SIG-M5 treated with dmso at 0.1 percent for 504 hours (cell line): ENCODE results near the gene NBAS.

ENCODE experiments used
- DNase-seq: peaks from one replicate; lab custom pipeline; 2025; ENCODE audit not compliant: unreplicated experiment; lab: John Stamatoyannopoulos, UW

The NBAS gene

DNA sequence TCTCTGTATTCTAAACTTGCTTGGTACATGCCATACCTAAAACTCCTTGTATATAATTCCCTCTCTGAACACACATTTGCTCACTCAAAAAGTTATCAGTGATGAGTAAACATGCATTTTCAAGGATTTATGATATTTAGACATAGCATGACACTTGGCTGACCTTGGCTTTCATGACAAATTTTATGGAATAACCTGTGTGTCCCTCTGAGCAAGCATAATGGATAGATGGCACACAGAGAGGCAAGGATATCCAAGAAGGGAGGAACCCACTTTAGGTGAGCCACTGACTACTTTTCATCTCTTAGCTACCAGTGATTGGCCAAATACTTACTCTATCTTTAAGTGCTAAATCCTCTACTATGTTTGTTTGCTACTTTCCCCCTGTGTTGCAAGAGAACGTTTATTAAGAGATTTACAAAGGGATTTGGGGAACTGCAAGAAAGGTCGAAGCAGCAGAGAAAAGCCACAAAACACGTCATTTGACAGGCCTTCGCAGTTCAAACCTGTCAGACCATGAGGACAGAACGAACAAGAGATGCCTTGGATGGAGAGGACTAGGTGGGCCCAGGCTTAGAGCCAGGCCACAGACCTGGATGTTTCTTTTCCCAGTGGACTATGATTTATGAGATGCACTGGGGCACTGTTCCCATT is 379.9 kb downstream of the NBAS start:
- DNase-seq: no peak

DNA sequence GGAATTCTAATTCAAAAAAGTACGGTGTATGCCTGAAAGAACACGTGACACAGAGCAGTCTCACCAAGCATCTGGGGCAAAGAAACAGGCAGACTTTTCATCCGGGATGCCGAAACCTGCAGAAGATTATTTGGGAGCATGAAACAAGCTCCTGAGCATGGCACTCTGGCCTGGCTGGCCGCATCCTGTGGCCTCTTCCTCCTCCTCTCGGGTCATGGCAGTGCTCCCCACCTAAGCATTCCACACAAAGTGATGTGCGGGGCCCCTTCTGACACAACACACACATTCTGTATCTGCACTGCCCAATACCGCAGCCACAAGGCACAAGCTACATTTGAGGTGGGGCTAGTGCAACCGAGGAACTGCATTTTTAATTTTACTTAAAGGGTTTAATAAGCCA is 380.8 kb downstream of the NBAS start:
- no peak for DNase-seq

DNA sequence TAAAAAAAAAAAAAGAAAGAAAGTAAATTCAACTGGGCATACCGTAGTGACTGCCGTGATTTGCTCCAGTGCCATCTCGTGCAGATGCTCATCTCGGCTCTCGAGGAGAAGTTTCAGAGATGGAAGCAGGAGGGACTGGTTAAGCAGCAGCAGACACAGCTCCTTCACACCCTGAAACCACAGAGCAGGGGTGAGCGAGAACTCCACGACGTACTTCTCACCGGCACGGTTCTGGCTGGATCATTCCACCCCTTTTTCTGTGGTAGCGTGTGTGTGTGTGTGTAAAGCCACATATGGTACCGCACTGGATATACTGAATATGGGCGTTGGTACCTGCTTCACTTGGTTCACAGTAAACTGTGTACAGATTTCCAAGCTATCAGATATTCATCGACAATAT is 382.2 kb downstream of the NBAS start:
- DNase-seq: no peak

DNA sequence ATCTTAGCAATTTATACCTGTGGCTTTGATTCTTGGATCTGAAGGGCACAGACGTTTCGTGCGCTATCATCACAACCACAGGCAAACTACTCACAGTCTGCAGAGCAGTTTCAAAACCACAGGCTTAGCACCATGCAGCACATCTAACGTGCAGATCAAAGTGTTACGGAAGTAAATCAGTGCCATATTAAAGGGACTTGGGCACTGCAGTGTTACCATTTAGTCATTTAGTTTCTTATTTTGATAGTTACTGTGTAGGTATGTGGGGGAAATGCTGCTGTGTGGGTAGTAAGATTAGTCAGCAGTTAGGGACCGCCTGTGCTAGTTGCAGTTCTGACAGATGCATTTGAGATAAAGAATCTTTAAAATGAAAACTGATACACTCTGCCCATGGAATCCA is 384.0 kb downstream of the NBAS start:
- no peak for DNase-seq

DNA sequence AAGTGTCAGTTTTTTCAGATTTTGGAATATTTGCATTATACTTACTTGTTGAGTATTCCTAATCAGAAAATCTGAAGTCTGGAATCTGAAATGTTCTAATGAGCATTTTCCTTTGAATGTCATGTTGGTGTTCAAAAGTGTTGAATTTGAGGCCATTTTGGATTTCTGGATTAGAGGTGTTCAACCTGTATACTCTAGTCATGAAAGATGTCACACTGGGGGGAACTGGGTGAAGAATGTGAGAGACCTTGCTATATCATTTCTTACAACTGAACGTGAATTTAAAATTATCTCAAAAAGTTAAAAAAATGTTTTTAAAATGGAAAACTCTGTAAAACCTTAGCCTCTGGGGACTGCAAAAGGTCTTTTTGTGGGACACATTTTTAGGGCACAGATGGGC is 384.5 kb downstream of the NBAS start:
- DNase-seq: no peak

DNA sequence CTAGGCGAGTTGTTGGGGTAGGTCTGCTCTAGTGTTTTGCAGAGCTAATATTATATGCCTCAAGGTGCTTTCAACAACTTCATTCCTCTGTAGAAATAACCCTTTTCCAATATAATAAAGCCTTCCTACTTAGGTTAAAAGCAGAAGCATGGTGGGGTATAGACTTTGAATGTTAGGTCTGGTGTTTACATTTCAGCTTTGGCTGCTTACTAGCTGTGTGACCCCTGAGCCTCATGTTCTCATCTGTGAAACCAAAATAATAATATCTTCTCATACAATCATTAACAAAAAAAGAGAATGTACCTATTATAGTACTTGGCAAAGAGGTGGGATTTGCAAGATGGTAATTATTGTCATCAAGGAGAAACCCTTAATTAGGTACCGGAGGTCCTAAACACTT is 386.6 kb downstream of the NBAS start:
- DNase-seq: no peak

DNA sequence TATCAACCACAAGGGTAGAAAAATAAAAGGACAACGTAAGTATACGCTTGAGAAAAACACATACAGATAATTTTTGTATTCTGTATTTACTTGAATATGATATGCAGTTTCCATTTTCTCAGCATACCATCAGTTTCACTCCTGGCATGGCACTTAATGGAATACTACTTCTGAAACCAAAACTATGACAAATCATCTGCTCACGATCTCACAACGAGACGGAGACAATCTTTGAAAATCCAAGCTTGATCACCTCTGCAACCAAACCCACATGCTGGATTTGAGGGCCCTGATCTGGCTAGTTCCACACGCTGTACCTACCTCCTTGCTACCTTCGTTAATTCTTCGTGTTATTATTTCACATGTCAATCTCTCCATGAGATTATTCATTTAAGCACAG is 387.6 kb downstream of the NBAS start:
- no peak for DNase-seq

DNA sequence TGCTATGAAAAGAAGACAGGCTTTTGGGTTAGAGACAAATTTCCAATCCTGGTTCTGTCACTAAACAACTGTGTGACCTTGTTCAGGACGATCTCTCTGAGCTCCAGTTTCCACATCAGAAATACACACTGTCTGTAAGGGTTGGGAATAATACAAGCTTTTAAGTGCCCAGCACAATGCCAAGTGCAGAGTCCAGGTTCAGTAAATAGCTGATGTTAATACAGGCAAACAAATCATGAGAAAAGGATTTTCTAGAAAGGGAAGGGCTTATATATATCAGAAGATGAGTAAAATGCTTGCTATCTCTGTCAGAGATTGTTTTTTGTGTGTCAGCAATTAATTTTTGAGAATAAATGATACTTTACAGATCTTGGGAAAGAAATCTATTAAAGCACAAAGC is 388.3 kb downstream of the NBAS start:
- no peak for DNase-seq

DNA sequence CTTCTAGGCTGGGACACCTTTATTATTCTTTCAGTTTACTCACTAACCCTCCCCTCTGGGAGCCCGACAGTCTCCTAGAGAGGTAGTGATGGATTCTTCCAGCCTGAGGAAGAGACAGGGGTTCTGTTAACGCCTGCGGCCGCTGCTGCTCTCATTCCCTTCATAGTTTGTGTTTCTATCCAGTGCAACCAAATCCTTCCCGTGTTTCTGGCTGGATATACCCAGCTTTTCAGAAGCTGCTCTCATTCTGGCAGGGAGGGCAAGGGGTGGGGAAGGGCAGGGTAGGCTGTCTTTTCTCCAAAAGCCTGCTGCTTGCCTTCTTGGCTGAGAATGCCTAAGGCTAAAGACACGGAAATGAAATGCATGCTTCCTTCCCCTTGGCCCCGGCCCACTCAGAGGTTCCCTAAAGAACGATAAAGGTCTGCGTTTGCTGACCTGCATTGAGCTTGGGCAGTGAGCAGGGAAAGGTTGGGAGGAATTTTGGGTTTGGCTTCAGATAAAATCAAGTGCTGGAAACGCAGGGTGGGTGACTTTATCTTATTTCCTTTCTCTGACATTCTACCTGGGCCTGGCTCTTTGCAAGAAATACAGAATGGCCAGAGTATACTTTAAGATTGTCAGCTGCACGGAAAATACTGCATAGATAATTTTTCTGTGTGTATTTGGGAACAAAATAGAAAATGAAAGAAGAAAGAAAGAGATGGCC is 390.9 kb downstream of the NBAS start:
- DNase-seq: no peak

DNA sequence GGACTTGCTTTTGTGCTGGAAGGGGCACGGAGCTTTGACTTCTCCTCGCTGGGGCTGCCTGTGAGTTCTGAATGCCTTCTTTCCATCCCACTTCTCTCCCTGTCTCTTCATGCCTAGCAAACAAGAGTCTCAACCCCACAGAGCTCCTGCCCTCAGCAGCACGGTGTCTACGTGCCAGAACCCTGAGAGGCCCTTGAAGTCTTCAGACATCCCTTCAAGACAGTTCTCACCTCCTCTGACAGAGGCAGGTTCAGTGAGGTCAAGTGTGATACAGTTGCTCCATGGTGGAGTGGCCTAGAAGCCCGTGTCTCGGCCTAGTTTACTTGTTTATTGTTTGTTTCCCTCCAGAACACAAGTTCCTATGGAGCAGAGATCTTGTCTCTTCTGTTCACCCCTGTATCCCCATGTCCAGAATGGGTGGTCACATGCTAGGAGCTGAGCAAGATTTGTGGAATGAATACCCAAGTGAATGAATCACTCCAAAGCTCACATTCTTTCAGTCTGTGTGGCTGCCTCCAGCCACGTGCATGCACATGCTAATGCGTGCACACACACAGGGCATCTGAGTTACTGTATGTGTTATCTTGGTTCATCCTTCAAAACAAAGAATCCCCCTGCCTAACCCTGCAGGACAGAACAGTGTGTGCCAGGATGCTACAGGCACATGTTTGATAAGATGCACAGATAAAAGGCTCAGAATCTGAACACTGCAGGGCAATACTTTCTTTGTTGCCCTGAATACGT is 391.6 kb downstream of the NBAS start:
- no peak for DNase-seq

DNA sequence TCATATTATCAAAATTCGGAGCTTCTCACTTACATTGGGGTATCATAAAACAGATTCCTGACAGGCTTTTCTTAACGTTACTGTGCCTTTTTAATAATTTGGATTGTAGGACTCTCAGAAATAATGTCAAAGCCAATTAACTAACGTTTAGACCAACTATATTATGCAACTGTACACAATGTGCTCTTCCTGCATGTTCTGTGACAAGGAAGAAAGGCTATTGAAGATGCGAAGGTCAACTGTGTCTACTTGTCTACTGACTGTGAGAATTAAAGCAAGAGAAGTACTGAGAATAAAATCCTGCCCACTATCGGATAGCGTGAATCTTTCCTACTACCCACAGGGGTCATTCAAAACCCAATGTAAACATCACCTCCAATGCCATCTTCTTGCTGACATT is 393.0 kb downstream of the NBAS start:
- DNase-seq: no peak

DNA sequence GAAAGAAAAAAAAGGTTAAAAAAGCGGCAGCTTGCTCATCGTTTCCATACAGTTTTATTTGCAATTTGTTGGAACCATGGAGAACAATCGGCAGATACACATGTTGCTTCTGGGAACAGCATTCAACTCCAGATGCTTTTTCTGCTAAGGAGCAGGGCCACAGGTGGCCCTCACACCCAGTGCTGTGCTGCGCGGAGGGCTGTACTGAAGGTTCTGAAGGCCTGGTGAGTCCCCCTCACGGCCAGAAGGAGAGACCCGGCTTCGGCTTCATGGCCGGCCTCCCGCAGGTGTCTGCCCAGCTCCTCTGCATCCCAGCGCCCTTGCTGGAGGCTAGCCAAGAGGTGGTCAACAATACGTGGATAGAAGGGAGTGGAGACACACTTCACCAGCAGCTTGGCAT is 394.3 kb downstream of the NBAS start:
- DNase-seq: no peak

DNA sequence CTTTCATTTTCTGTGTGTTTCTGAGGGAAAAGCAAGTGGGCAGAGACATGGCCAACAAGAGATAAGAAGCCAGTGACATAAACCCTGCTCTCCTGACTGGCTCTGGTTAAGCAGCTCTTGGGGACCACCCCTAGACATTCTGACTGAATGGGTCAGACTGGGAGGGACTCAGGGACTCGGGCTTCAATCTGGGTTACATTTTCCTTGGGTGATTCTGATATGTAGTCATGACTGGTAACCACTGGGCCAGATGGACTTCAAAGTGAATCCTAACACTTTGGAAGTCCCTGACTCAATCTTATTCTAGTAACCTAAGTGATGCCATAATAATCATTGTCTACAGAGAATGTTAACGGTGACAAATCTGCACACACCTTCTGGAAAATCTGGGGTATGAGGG is 397.8 kb downstream of the NBAS start:
- no peak for DNase-seq

DNA sequence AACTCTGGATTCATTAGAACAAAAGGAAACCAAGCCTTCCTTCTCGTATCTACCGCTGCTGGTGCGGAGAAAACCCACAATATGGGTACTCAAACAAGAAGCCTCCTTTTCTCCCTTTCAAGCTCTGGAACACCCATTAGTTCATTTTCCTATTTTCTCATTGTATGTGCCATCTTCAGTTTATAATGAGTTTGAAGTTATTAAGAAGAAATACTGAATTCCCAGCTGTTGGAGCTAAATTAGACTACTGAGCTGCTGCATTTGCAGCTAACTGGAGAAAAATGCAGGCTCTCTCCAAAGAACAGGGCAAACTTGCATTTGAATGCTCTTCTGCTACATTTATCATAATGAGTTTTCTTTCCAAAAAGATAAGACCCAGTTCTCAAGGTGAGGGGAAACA is 398.5 kb downstream of the NBAS start:
- DNase-seq: no peak

DNA sequence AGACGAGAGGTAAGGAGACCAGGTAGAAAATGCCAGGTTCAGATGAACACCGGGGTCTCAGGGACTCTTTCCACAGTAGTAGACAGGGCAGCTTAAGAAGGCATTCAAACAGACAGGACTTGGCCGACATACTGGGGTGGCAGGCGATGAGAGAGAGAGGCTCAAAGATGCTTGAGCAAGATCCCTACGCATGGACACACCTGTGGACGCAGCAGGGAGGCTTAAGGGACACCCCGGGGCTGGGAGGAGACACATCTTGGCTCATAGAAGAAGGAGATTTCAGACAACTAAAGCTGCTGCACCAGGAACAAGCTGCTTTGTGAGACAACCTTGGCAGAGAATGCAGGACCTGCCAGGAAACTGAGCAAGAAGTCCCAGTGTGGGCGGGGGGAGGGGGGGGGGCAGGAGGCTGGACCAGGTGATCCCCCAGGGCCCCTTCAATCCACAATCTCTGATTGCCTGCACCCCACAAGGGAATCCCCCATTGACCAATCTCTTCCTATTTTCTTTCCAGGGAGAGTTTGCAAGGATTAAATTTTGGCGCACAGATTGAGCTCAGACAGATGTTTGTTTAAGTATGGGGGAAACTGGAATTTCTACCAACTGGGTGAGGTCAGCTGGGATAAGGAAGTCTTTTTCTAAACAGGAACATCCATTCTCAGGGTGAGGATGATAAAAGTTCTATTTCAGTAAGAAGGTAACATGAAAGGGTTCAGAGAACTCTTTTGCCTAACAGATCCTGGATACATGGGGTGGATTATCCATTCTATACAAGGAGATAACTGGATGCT is 400.7 kb downstream of the NBAS start:
- no peak for DNase-seq

DNA sequence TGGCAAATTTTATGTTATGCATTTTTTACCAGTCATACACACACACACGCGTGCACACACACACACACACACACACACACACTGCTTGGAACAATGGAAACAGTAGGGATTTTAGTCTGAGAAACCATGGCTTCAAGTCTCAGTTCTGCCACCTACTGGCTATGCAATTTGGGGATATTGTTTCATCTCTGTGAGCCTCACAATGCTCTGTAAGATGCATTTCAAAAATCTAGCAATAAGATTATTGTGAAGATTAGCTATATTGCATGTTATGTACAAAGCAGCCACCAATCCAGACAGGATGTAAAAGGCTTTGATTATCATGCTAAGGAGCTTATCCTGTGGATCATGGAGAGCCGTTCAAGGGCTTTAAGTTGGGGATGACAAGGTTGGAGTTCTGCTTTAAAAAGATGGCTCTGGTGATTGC is 401.4 kb downstream of the NBAS start:
- peak; percentile 56 for DNase-seq

DNA sequence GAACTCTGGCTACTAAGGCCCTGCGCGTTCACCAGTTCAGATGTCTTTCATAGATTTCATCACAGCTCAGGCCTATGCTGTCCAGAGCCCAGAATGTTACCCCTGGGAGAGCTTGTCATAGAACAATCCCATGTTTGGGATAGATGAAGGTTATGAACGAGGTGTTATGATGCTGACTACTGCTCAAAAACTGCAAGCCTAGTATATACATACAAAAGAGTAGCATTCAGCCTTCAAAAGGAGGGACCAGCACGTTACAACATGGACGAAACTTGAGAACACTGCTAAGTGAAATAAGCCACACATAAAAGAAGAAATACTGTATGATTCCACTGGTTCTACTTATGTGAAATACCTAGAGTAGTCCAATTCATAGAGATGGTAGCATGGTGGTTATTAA is 401.9 kb downstream of the NBAS start:
- DNase-seq: no peak

DNA sequence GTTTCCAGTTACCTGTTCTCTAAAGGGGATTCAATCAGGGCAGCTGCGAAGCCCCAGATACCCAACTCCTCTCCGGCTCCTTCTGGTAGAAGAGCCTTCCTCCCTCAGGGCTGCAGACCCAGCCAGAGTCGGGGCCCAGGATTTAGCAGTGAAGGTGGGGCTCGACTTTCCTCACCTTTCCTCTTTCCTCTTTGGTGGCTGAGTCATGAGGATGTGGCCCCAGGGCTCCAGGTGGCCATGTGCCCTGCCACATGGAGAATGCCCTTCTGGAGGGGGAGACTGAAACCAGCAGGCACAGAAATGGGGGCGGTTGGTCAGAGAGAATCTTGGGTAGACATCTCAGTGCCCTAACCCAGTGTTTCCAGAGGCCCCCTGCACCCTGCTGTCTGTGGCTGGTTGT is 402.6 kb downstream of the NBAS start:
- DNase-seq: no peak

DNA sequence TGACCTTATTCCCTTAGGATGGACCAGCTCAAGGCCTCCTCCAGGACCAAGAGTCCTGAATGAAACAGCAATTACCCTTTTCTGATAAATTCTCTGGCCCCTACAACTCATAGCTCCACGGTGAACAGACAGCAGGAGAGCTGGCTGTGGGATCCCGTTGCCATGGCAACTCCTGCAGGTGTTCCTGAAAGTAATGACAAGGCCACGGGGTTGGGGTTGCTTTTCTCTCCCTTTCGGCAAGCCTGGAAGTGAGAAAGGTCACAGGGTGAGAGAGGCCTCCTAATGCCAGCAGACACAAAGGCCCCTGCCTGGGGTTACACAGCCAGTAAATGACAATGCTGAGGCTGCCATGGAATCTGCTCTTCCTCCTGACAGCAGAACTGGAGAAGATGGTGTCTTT is 403.0 kb downstream of the NBAS start:
- no peak for DNase-seq

DNA sequence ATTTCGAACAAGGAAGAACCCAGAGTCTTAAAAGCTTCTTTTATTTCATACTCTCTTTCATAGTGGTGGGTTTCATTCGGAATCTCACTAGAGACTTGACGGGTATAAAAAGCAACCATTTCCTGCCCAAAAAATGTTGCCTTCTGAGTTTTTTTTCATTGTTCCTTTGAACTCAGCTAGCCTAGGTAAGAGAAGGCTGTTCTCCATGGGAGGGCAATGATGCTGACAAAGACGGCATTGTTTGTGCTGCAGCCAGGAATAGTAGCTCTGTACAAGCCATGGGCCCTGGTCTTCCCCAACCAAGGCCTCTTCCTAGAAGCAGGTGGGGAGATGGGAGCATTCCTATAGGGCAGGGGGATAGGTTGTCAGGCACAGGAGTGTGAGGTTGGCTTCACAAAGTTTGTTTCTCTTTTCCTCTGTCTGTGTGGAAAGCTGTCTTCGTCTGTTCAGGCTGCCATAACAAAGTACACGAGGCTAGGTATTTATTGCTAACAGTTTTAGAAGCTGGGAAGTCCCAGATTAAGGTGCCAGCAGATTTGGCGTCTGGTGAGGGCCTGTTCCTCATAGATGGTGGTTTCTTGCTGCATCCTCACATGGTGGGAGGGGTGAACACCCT is 405.1 kb downstream of the NBAS start:
- DNase-seq: no peak

DNA sequence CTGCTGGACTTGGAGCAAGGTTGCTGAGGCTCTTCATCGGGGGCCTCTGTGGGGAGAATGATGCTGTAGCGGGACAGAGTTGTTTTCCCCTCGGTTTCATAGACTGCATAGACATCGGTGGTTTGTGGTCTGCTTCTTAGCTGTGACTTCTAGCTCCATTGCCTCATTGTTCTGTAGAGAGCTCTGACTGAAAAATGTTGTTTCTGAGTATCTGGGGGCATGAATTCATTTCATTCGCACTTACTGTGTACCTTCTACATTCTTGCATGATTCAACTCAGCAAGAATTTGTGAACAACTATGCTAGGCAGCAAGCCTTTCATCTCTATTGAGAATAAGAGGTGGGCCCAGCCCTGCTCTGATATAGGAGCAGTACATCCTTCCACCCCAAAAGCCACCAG is 406.8 kb downstream of the NBAS start:
- DNase-seq: no peak
